Kidney capillary endothelial cell (primary cell): ENCODE measurements around the gene CEP350.
"Not testable (repeated sequence)": the region's sequence is repeated elsewhere in the genome, so short reads cannot be mapped to it uniquely, and the experiment has no call there.

Experiments used
- DNase-seq: peaks from one replicate; pipeline ENCODE4 v3.0.0-alpha.2; 2018; ENCODE audit warnings: low spot score

CEP350 gene

GRCh38 chr1:179984101-179984500 lies 29.5 kb downstream of the CEP350 start:
- no peak for DNase-seq

GRCh38 chr1:179984942-179985341 lies 30.3 kb downstream of the CEP350 start:
- no peak for DNase-seq

GRCh38 chr1:179990847-179991246 lies 36.2 kb downstream of the CEP350 start:
- DNase-seq = no peak

GRCh38 chr1:179995576-179995975 lies 41.0 kb downstream of the CEP350 start:
- DNase-seq = no peak

- no peak for DNase-seq
Observed at GRCh38 chr1:179996099-179996498, 41.5 kb downstream of the CEP350 start.

GRCh38 chr1:180000575-180000974 lies 46.0 kb downstream of the CEP350 start:
- DNase-seq = no peak

GRCh38 chr1:180002437-180002836 lies 47.8 kb downstream of the CEP350 start:
- no peak for DNase-seq

GRCh38 chr1:180003026-180003695 lies 48.6 kb downstream of the CEP350 start:
- no peak for DNase-seq

- DNase-seq = not testable (repeated sequence)
Observed at GRCh38 chr1:180006762-180007161, 52.2 kb downstream of the CEP350 start.

GRCh38 chr1:180020017-180020416 lies 65.4 kb downstream of the CEP350 start:
- no peak for DNase-seq

- peak; percentile 24 for DNase-seq
Observed at GRCh38 chr1:180026556-180026955, 71.9 kb downstream of the CEP350 start.

- peak; percentile 23 for DNase-seq
Observed at GRCh38 chr1:180027949-180028445, 73.4 kb downstream of the CEP350 start.

- no peak for DNase-seq
Observed at GRCh38 chr1:180028864-180029263, 74.3 kb downstream of the CEP350 start.

GRCh38 chr1:180029524-180030135 lies 75.0 kb downstream of the CEP350 start:
- no peak for DNase-seq

- DNase-seq = no peak
Observed at GRCh38 chr1:180031664-180032063, 77.1 kb downstream of the CEP350 start.

GRCh38 chr1:180033390-180033789 lies 78.8 kb downstream of the CEP350 start:
- no peak for DNase-seq

GRCh38 chr1:180040034-180040433 lies 85.4 kb downstream of the CEP350 start:
- peak; percentile 81 for DNase-seq

GRCh38 chr1:180041582-180041981 lies 87.0 kb downstream of the CEP350 start:
- DNase-seq = no peak

GRCh38 chr1:180042988-180043622 lies 88.5 kb downstream of the CEP350 start:
- no peak for DNase-seq

GRCh38 chr1:180043785-180044184 lies 89.2 kb downstream of the CEP350 start:
- no peak for DNase-seq

GRCh38 chr1:180046674-180047073 lies 92.1 kb downstream of the CEP350 start:
- no peak for DNase-seq

- DNase-seq = no peak
Observed at GRCh38 chr1:180053594-180054567, 99.3 kb downstream of the CEP350 start.
